Middle frontal gyrus (tissue), 1 donor: ENCODE data around the gene RNF220.
"Not testable (repeated sequence)": the region's sequence is repeated elsewhere in the genome, so short reads cannot be mapped to it uniquely, and the experiment has no call there.

Experiments used
- DNase-seq: peaks from one replicate; pipeline ENCODE4 v3.0.0-alpha.2; 2015; ENCODE audit warnings: low spot score; ENCODE audit errors: extremely low spot score

RNF220 gene

GRCh38 chr1:44648529-44649250, 243.6 kb downstream of the RNF220 start:
- no peak for DNase-seq

DNA sequence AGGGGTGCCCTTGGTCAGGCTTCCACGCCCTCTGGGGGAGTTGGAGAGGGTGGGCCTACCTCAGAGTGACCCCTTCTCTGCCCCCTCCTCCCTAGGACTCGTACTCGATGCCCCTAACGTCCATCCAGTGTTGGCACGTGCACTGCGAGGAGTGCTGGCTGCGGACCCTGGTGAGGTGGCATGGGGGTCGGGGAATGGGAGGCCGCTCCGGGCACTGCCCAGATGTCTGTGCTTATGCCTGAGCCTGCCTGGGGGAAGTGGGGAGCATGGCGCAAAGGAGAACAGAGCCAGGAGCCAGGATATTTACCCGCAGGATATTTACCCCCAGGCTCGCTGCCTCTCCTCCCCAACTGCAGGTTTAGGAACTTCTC, 244.7 kb downstream of the RNF220 start:
- no peak for DNase-seq

GRCh38 chr1:44650159-44650831, 245.2 kb downstream of the RNF220 start:
- DNase-seq, result no peak

- DNase-seq, result no peak
These were observed 246.0 kb downstream of the RNF220 start for GRCh38 chr1:44651069-44651468.

- DNase-seq, result peak; percentile 78
These were observed 247.5 kb downstream of the RNF220 start for GRCh38 chr1:44652445-44653106.

GRCh38 chr1:44653107-44653964, 248.3 kb downstream of the RNF220 start:
- no peak for DNase-seq

DNA sequence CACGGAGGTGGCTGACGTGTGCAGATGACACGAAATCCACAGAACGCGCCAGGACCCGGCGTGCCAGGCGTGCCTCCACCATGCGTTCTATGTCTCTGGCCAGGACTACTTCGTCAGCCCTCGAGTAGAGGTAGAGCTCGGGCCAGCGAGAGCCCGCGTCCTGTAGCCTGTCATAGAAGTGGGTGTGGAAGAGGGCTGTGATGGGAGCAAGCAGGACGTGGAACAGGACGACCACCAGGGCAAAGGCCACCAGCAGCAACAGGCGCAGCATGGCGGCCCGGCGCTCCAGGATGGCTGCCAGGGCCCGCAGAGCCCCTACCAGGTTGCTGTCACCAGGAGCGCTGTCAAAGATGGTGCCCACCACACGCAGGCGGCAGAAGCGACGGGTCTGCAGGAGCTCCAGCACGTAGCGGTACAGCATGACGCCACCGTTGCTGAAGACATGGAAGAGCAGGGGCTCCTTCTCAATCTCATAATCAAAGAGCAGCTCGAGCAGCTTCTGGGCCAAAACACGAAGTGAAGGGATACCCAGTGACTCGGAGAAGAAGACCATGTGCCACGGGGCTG, 249.6 kb downstream of the RNF220 start:
- DNase-seq, result no peak

- no peak for DNase-seq
These were observed 250.6 kb downstream of the RNF220 start for GRCh38 chr1:44655609-44656008.

- DNase-seq, result no peak
These were observed 254.5 kb downstream of the RNF220 start for GRCh38 chr1:44659566-44659965.

DNA sequence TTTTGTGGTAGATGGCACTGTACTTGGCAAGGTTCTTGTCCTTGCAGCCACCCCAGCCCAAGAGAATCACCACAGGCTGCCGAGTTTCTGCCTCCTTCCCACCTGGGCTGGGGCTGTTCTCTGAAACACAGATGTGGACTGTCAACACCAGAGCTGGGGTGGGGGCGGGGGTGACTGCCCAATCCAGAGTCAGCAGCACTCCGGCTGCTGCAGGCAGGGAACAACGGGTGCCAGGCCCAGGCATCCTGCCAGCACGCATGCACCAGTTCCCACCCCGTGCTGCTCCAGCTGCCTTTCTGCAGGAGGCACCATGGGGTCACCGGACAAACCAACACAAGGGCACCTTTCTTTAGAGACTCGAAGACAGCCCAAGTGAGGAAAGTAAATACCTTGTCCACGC, 255.1 kb downstream of the RNF220 start:
- DNase-seq, result peak; percentile 44

DNA sequence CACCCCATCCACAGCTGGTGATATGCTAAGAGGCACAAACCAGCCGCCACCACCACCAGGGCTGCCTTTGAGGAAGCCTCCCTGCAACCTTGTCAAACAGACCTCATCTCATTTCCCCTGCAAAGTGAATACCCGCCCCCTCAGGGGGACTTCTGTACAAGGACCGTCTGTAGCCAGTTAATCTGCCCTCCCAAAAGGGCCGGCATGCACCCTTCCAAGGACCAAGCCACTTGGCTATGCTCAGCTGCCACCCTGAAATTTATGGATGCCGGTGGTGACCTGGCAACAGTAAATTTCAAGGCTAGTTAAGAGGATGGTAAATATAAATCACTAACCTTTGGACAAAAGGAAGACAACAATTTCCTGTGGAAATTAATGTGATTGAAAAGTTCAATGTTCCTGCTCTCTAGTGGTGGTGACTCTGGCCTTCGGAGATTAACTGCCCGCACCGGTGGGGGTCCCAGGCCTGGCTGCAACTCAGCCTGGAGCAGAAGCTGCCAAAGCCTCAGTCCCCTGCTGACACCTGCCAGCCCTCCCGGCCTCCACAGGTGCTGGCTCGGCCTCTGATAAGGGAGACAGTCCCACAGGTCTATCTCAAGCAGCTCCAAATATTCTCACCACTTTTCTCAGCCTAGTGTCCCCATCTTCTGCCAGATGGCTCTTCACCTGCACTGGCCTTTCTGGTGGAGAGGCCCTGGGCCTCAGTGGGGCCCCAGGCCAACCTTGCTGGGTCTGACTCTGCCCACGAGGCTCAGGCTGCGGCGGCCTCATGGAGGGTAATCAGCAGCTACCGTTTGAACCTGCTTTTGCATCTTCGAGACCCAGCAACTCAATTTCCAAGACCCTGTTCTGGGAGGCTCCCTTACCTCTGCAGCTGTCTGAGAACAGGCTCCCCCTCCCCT, 257.0 kb downstream of the RNF220 start:
- DNase-seq, result no peak

- DNase-seq, result no peak
These were observed 257.6 kb downstream of the RNF220 start for GRCh38 chr1:44662683-44663030.

GRCh38 chr1:44663417-44663816, 258.4 kb downstream of the RNF220 start:
- no peak for DNase-seq

DNA sequence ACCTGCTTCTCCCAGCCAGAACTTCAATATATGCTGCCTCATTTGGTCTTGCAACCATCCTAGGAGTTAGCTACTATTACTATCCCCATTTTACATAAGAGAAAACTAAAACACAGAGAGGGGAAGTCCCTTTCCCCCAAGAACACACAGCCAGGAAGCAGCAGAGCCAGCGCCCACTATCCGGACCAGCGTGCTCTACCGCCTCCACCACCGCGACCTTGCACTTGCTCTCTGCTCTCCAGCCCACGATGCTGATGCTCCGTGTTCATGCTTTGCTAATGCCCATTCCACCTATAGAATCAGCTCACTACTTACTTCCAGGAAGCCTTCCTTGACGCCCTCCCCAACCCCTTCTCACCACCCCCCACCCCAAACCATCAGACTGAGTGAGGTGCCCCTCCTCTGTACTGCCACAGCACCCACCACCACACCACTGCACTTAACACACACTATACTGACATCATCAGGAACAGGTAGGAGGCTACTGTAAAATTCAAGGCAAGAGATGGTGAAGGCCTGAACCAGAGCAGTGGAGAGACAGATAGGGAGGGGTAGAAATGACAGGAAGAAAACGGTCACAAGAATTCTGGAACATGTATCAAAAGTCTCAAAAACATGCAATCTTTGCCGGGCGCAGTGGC, 259.8 kb downstream of the RNF220 start:
- no peak for DNase-seq

DNA sequence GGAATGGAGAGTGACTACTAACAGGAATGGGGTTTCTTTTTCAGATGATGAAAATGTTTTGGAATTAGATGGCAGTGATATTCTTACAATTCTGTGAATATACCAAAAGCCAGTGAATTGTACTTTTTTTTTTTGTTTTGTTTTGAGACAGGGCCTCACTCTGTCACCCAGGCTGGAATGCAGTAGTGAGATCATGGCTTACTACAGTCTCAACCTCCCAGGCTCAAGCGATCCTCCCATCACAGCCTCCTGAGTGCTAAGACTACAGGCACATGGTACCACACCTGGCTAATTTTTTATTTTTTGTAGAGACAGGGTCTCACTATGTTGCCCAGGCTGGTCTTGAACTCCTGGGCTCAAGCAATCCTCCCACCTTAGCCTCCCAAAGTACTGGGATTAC, 261.7 kb downstream of the RNF220 start:
- not testable (repeated sequence) for DNase-seq

DNA sequence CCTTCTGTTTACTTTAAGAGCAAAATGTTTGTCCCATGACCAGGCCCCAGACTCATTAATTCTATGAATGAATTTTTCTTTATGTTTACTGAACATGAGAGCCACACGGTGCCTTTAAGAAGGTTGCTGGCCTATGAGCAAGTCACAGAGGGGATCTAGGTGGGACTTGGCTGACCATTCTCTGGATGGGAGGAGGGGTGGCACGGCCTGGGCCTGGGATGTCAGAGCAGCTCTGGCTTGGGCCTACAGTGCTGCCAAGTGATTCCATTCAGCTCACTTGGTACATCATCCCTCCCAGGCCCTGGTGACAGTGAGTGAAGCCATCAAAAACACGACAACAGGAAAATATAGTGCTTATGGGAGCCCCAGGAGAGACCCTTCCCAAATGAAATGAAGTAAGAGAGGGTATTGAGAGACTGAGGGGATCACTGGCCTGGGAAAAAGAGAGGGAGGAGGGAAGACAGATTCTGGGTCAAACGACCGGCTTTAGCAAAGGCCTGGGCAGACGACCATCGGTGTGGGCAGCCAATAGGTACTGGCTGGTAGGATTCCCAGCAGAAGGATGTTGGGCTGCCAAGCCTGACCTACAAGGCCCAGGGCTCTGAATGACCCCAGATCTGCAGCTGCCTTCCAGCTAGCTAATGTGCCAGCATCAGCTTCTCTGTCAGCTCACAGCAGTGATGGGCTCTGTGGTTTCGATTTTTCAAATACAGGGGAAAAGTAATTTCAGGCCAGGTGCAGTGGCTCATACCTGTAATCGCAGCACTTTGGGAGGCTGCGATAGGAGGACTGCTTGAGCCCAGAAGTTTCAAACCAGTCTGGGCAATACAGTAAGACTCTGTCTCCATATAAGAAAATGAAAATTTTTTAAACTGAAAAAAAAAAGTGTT, 265.9 kb downstream of the RNF220 start:
- no peak for DNase-seq

DNA sequence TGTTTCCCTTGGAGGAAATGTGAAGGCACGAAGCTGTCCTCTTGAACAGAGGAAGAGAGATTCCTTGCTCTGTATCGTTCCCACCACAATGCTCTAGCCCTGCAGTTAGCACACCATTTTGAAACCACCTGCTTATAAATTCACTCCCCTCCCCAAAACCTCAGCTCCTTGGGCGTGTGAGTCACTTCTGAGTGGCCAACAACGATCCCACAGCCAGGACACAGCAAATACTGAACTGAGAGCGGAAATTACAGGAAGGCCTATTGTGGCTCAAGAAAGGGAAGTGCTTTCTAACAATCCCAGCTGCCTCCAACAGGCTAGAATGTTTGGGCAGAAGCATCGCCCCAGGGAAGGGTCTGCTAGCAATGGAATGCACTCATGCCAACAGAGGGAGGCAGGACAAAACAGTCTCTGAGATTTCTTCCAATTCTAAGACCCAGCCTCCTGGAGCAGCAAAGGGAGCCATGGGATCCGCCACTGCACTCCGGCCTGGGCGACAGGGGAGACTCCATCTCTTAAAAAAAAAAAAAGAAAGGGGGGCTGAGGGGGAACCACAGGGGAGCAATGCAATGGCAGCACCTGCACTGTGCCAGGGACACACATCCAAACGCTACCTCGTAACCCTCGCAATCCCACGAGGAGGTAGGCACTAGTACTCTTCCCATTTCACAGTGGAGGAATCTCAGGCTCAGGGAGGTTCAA, 267.4 kb downstream of the RNF220 start:
- DNase-seq, result no peak

GRCh38 chr1:44672961-44673674, 268.1 kb downstream of the RNF220 start:
- no peak for DNase-seq
